Measurements from ENCODE around the gene MNS1. TPM values are rescaled to one million over a fixed set of nuclear protein-coding genes. Genes with fewer than 3 reads are reported as not detected.

The MNS1 gene
- polyA plus RNA-seq, 1 donor (not counting 4 experiments of a cell fraction or from before 2014, with no cell fraction given) = 0.37 TPM

DNA sequence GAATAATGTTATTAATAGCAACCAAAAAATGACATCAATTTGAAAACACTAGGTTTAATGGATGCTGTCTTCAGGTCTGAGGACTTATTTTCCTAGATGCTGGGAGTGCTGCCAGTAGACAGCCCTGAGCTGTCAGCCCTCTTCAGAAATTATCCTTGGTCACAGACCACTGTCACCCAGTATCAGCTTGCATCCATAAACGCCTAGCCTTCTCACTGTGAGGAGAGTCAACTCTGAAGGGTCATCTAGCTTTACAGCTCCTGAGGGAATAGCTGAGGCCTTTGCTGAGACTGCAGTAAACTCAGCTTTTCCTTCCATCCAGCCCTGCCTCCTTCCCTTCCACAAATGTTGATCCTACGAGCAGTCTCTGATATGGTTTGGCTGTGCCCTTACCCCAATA lies 19.4 kb upstream of the MNS1 start:
- Histone ChIP-seq H4K20me1 (ENCODE audit: control insufficient read depth, extremely low read depth, insufficient read depth, low read length) (no peaks in the 10 kb centered on the region), H3K79me2 (ENCODE audit: control insufficient read depth, insufficient read depth, low read length) (no peaks in the 10 kb centered on the region), H3K36me3 (ENCODE audit: control insufficient read depth in 2 of 2, extremely low read depth in 1 of 2, insufficient read depth in 2 of 2, low read length in 2 of 2) (no peaks in the 10 kb centered on the region), H3K9ac (ENCODE audit: control insufficient read depth, extremely low read depth, insufficient read depth, low read length) (no peak overlapping the region), H3K27ac (ENCODE audit: control insufficient read depth, insufficient read depth, low read length) (no peak overlapping the region), H3K27me3 (ENCODE audit: control insufficient read depth, extremely low read depth, insufficient read depth, low read length) (no peaks in the 10 kb centered on the region), H3K9me1 (ENCODE audit: control insufficient read depth, extremely low read depth, insufficient read depth, low read length) (no peaks in the 10 kb centered on the region), H2AFZ (ENCODE audit: control insufficient read depth, low read length) (no peak overlapping the region), H3K4me3 (ENCODE audit: control insufficient read depth in 2 of 3, extremely low read depth in 1 of 3, insufficient read depth in 2 of 3, low read depth in 1 of 3, low read length in 3 of 3) (no peak overlapping the region), H3K9me3 (ENCODE audit: control insufficient read depth, low read depth, low read length) (no peaks in the 10 kb centered on the region), H3K4me2 (ENCODE audit: control insufficient read depth, extremely low read depth, insufficient read depth, low read depth, low read length) (no peak overlapping the region), H3K4me1 (ENCODE audit: control insufficient read depth, extremely low read depth, insufficient read depth, low read length) (no peaks in the 10 kb centered on the region)
- TF ChIP-seq EZH2 (IDR thresholded peaks at IDR 0.05; ENCODE audit: low read length) = no peak
- TF ChIP-seq, protein P1, sequence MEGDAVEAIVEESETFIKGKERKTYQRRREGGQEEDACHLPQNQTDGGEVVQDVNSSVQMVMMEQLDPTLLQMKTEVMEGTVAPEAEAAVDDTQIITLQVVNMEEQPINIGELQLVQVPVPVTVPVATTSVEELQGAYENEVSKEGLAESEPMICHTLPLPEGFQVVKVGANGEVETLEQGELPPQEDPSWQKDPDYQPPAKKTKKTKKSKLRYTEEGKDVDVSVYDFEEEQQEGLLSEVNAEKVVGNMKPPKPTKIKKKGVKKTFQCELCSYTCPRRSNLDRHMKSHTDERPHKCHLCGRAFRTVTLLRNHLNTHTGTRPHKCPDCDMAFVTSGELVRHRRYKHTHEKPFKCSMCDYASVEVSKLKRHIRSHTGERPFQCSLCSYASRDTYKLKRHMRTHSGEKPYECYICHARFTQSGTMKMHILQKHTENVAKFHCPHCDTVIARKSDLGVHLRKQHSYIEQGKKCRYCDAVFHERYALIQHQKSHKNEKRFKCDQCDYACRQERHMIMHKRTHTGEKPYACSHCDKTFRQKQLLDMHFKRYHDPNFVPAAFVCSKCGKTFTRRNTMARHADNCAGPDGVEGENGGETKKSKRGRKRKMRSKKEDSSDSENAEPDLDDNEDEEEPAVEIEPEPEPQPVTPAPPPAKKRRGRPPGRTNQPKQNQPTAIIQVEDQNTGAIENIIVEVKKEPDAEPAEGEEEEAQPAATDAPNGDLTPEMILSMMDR (optimal IDR thresholded peaks at IDR 0.05 in 1 of 3, IDR thresholded peaks at IDR 0.05 in 1 of 3, conservative IDR thresholded peaks at IDR 0.05 in 1 of 3; ENCODE audit: extremely low read depth in 1 of 3, insufficient read depth in 2 of 3, low read length in 3 of 3) = no peak
- dilution Hi-C loops (cut with MboI; ENCODE audit: extremely low pct_ligation_motif_present, low sequenced_read_pairs) = loop anchor here (25.0 kb wide), 1 partner anchor 128 kb away; no protein-coding TSS in a partner anchor
- DNase-seq (ENCODE audit: low read depth, low spot score) (no peak), FAIRE-seq (no peak)

DNA sequence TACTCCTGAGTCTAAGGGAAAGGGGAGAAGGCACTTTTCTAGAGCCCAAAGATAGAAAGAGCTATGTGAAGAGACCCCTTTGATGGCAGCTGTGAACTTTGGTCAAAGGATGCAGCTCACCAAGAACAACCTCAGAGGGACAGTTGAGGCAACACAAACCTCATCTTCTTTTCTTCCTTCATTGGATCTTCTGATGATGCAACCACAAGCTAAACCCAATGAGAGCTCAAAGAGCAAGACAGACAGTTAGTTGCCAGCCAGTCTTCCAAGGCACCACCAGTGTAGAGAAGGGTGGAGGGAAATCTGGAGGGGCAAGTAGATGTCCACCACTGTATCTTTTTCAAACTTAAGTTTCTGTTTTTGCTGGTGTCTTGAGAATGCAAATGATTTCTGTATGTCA lies 10.4 kb upstream of the MNS1 start:
- no peak overlapping the region for H3K27ac ChIP-seq (ENCODE audit: control insufficient read depth, insufficient read depth, low read length)
- no peak for TF ChIP-seq EZH2 (IDR thresholded peaks at IDR 0.05; ENCODE audit: low read length)
- TF ChIP-seq, protein P1 (optimal IDR thresholded peaks at IDR 0.05 in 1 of 3, IDR thresholded peaks at IDR 0.05 in 1 of 3, conservative IDR thresholded peaks at IDR 0.05 in 1 of 3; ENCODE audit: extremely low read depth in 1 of 3, insufficient read depth in 2 of 3, low read length in 3 of 3) = no peak
- H3K9ac ChIP-seq (ENCODE audit: control insufficient read depth, extremely low read depth, insufficient read depth, low read length) = no peak overlapping the region
- peaks cover 2% of the 10 kb centered on the region for H3K27me3 ChIP-seq (ENCODE audit: control insufficient read depth, extremely low read depth, insufficient read depth, low read length)
- H2AFZ ChIP-seq (ENCODE audit: control insufficient read depth, low read length) = no peak overlapping the region
- no peaks in the 10 kb centered on the region for H4K20me1 ChIP-seq (ENCODE audit: control insufficient read depth, extremely low read depth, insufficient read depth, low read length)
- no peaks in the 10 kb centered on the region for H3K4me1 ChIP-seq (ENCODE audit: control insufficient read depth, extremely low read depth, insufficient read depth, low read length)
- H3K9me1 ChIP-seq (ENCODE audit: control insufficient read depth, extremely low read depth, insufficient read depth, low read length) = no peaks in the 10 kb centered on the region
- no peak overlapping the region for H3K4me3 ChIP-seq (ENCODE audit: control insufficient read depth in 2 of 3, extremely low read depth in 1 of 3, insufficient read depth in 2 of 3, low read depth in 1 of 3, low read length in 3 of 3)
- H3K9me3 ChIP-seq (ENCODE audit: control insufficient read depth, low read depth, low read length) = no peaks in the 10 kb centered on the region
- dilution Hi-C loops (cut with MboI; ENCODE audit: extremely low pct_ligation_motif_present, low sequenced_read_pairs) = loop anchor here (25.0 kb wide), 1 partner anchor 137 kb away; no protein-coding TSS in a partner anchor
- no peaks in the 10 kb centered on the region for H3K79me2 ChIP-seq (ENCODE audit: control insufficient read depth, insufficient read depth, low read length)
- no peak overlapping the region for H3K4me2 ChIP-seq (ENCODE audit: control insufficient read depth, extremely low read depth, insufficient read depth, low read depth, low read length)
- no peaks in the 10 kb centered on the region for H3K36me3 ChIP-seq (ENCODE audit: control insufficient read depth in 2 of 2, extremely low read depth in 1 of 2, insufficient read depth in 2 of 2, low read length in 2 of 2)
- DNase-seq (ENCODE audit: low read depth, low spot score) (no peak), FAIRE-seq (peak; percentile 13)
